Liver (tissue), 9 donors: ENCODE data around the gene SDHA. TPM values are rescaled to one million over a fixed set of nuclear protein-coding genes. Genes with fewer than 3 reads are reported as not detected.

Source experiments
- DNase-seq: peaks from one replicate; pipeline ENCODE4 v3.0.0-alpha.2; 2017; ENCODE audit warnings: low spot score
- H3K27ac ChIP-seq, 2 donors: one replicate each; pipeline ENCODE4 v1.7.0; 2013; ENCODE audit warnings: inconsistent platforms in 2 of 2, low read length in 2 of 2, control low read depth in 1 of 2, low read depth in 1 of 2, mild to moderate bottlenecking in 1 of 2
- H3K27me3 ChIP-seq, 4 donors: one replicate each; pipeline versions ENCODE4 v1.6.1 to v1.7.0; 2013; ENCODE audit warnings: low read length in 3 of 4, inconsistent platforms in 1 of 4, mild to moderate bottlenecking in 1 of 4, moderate library complexity in 1 of 4; ENCODE audit not compliant: control insufficient read depth in 4 of 4, insufficient read depth in 4 of 4
- H3K36me3 ChIP-seq, 4 donors: one replicate each; pipeline versions ENCODE4 v1.6.1 to v1.7.0; 2013; ENCODE audit warnings: low read length in 3 of 4, mild to moderate bottlenecking in 3 of 4, low read depth in 1 of 4, moderate library complexity in 1 of 4; ENCODE audit not compliant: control insufficient read depth in 4 of 4, insufficient read depth in 3 of 4
- H3K4me1 ChIP-seq, 4 donors: one replicate each; pipeline versions ENCODE4 v1.6.1 to v1.7.0; 2013; ENCODE audit warnings: low read length in 3 of 4, mild to moderate bottlenecking in 3 of 4, moderate library complexity in 1 of 4; ENCODE audit not compliant: control insufficient read depth in 4 of 4, insufficient read depth in 4 of 4
- H3K4me3 ChIP-seq, 3 donors: one replicate each; pipeline versions ENCODE4 v1.6.1 to v1.7.0; 2013; ENCODE audit warnings: low read length in 3 of 3, control low read depth in 1 of 3, low read depth in 1 of 3, mild to moderate bottlenecking in 1 of 3
- H3K9ac ChIP-seq, 2 donors: one replicate each; pipeline ENCODE4 v1.7.0; 2013; ENCODE audit warnings: low read length in 2 of 2, mild to moderate bottlenecking in 2 of 2, moderate library complexity in 2 of 2, control low read depth in 1 of 2, low read depth in 1 of 2
- H3K9me3 ChIP-seq, 4 donors: one replicate each; pipeline versions ENCODE4 v1.6.1 to v1.7.0; 2013; ENCODE audit warnings: low read length in 3 of 4; ENCODE audit not compliant: control insufficient read depth in 4 of 4
- ATF3 ChIP-seq: IDR thresholded peaks from 2 replicates; pipeline ENCODE4 v1.6.1; 2016; ENCODE audit warnings: antibody characterized with exemption
- CTCF ChIP-seq: fragments of 150-350 bp; IDR thresholded peaks from 2 replicates; pipeline ENCODE4 v1.5.1; 2017; ENCODE audit warnings: improper control_type of control experiment, low read depth, low read length; ENCODE audit not compliant: missing input control
- EGR1 ChIP-seq, 2 donors: IDR thresholded peaks; 2 replicates each; pipeline ENCODE4 v1.6.1; 2016 to 2018; ENCODE audit warnings: antibody characterized with exemption in 2 of 2, low read depth in 2 of 2
- FOXA1 ChIP-seq: IDR thresholded peaks from 2 replicates; pipeline ENCODE4 v1.6.1; 2016; ENCODE audit warnings: antibody characterized with exemption
- FOXA2 ChIP-seq: IDR thresholded peaks from 2 replicates; pipeline ENCODE4 v1.6.1; 2016; ENCODE audit warnings: antibody characterized with exemption
- GABPA ChIP-seq, 2 donors: IDR thresholded peaks in 1 of 2; conservative IDR thresholded peaks in 1 of 2; 2 replicates each; pipeline ENCODE4 v1.6.1; 2016; ENCODE audit warnings: antibody characterized with exemption in 2 of 2, mild to moderate bottlenecking in 1 of 2, moderate library complexity in 1 of 2
- HNF4A ChIP-seq, 2 donors: conservative IDR thresholded peaks; 2 replicates each; pipeline ENCODE4 v1.6.1; 2016; ENCODE audit warnings: antibody characterized with exemption in 2 of 2, mild to moderate bottlenecking in 2 of 2
- HNF4G ChIP-seq: IDR thresholded peaks from 2 replicates; pipeline ENCODE4 v1.6.1; 2016; ENCODE audit warnings: antibody characterized with exemption
- MAX ChIP-seq: IDR thresholded peaks from 2 replicates; pipeline ENCODE4 v1.6.1; 2016; ENCODE audit warnings: antibody characterized with exemption
- NR2F2 ChIP-seq: IDR thresholded peaks from 2 replicates; pipeline ENCODE4 v1.6.1; 2016; ENCODE audit warnings: antibody characterized with exemption
- RAD21 ChIP-seq, 2 donors: IDR thresholded peaks; 2 replicates each; pipeline ENCODE4 v1.6.1; 2016; ENCODE audit warnings: antibody characterized with exemption in 2 of 2, mild to moderate bottlenecking in 2 of 2
- RXRA ChIP-seq, 2 donors: IDR thresholded peaks; 2 replicates each; pipeline ENCODE4 v1.6.1; 2017 to 2018; ENCODE audit warnings: antibody characterized with exemption in 2 of 2, mild to moderate bottlenecking in 1 of 2
- SP1 ChIP-seq: IDR thresholded peaks from 2 replicates; pipeline ENCODE4 v1.6.1; 2018; ENCODE audit warnings: antibody characterized with exemption, mild to moderate bottlenecking
- YY1 ChIP-seq: IDR thresholded peaks from 2 replicates; pipeline ENCODE4 v1.6.1; 2016; ENCODE audit warnings: antibody characterized with exemption, mild to moderate bottlenecking
- ZBTB33 ChIP-seq: IDR thresholded peaks from 2 replicates; pipeline ENCODE4 v1.6.1; 2016; ENCODE audit warnings: antibody characterized with exemption
- WGBS: extraction: QIAGEN DNeasy Blood & Tissue Kit; methylation state at CpG from one replicate; pipeline ENCODE4 v1.1.7; 2013; 5-methylcytosine and 5-hydroxymethylcytosine counted together
- polyA plus RNA-seq, 2 donors: library from polyadenylated mRNA; stranded (reverse) in 1 of 2; unstranded in 1 of 2; fragments of 200-250 nt in 1 of 2; fragments of >200 nt in 1 of 2; fragmentation: Nextera tagmentation in 1 of 2; extraction: Ambion mirVana in 1 of 2; gene quantifications; one replicate each; pipeline versions ENCODE4 v1.2.1 to v1.2.3, GENCODE V29; 2013 to 2015
- total RNA-seq, 2 donors: library from RNA; depleted of rRNA; stranded (reverse); fragments of >200 nt; gene quantifications; one replicate each; pipeline ENCODE4 v1.2.3, GENCODE V29; 2014
- donor health status: healthy.
- donor health status: healthy.
- donor health status: healthy.
- donor health status: healthy.
- donor health status: healthy.

Gene SDHA
- total and polyA plus RNA-seq, 4 donors = 79.2 to 215 (median 159) TPM

- no peak for DNase-seq
- H3K9me3 ChIP-seq = no peaks in the 10 kb centered on the region
- H3K4me1 ChIP-seq = no peaks in the 10 kb centered on the region
- WGBS = 87% methylated on average over 4 of the region's 4 CpGs
- no peak overlapping the region for H3K27ac ChIP-seq
- TF ChIP-seq GABPA (IDR thresholded peaks at IDR 0.05 in 1 of 2, conservative IDR thresholded peaks at IDR 0.05 in 1 of 2) (no peak), CTCF (no peak), HNF4A (conservative IDR thresholded peaks at IDR 0.05) (no peak), HNF4G (no peak), FOXA2 (no peak), ZBTB33 (no peak), NR2F2 (no peak), SP1 (no peak), RXRA (IDR thresholded peaks at IDR 0.05) (no peak), EGR1 (IDR thresholded peaks at IDR 0.05; ENCODE audit: low read depth in 2 of 2) (no peak), RAD21 (IDR thresholded peaks at IDR 0.05) (no peak), FOXA1 (no peak), YY1 (no peak), MAX (no peak)
- no peak overlapping the region for H3K4me3 ChIP-seq
- no peaks in the 10 kb centered on the region for H3K27me3 ChIP-seq
- H3K36me3 ChIP-seq = peaks cover 0 to 24% (median 8%) of the 10 kb centered on the region in 4 donors
- no peak overlapping the region for H3K9ac ChIP-seq
Observed at GRCh38 chr5:200985-201384, 17.1 kb upstream of the SDHA start.

GRCh38 chr5:201672-202071 is 16.4 kb upstream of the SDHA start:
- Histone ChIP-seq H3K36me3 (peaks cover 0 to 26% (median 10%) of the 10 kb centered on the region in 4 donors), H3K27me3 (no peaks in the 10 kb centered on the region), H3K9me3 (no peaks in the 10 kb centered on the region), H3K9ac (no peak overlapping the region), H3K27ac (no peak overlapping the region), H3K4me3 (no peak overlapping the region), H3K4me1 (no peaks in the 10 kb centered on the region)
- no peak for TF ChIP-seq HNF4A (conservative IDR thresholded peaks at IDR 0.05)
- TF ChIP-seq GABPA (IDR thresholded peaks at IDR 0.05 in 1 of 2, conservative IDR thresholded peaks at IDR 0.05 in 1 of 2) = no peak
- TF ChIP-seq ATF3 = no peak
- DNase-seq = no peak
- WGBS = 97% methylated on average over 8 of the region's 8 CpGs
